Sigmoid colon (tissue), 7 donors: ENCODE measurements around the gene SAA1. TPM values are rescaled to one million over a fixed set of nuclear protein-coding genes. Genes with fewer than 3 reads are reported as not detected.
A peak's percentile ranks its signal among the peaks of the same experiment; 100 is the strongest.

Experiments used
- DNase-seq: peaks from one replicate; pipeline ENCODE4 v3.0.0-alpha.2; 2019
- H3K27ac ChIP-seq, 4 donors: fragments of 200-600 bp; sonication (generic); one replicate each; pipeline ENCODE4 v1.5.1; 2016 to 2019; ENCODE audit warnings: mild to moderate bottlenecking in 1 of 4
- H3K27me3 ChIP-seq, 3 donors: fragments of 200-600 bp; sonication (generic); one replicate each; pipeline ENCODE4 v1.5.1; 2019; ENCODE audit warnings: mild to moderate bottlenecking in 1 of 3
- H3K36me3 ChIP-seq, 4 donors: fragments of 200-600 bp; sonication (generic); one replicate each; pipeline ENCODE4 v1.5.1; 2016 to 2019
- H3K4me1 ChIP-seq, 4 donors: fragments of 200-600 bp; sonication (generic); one replicate each; pipeline ENCODE4 v1.5.1; 2017 to 2019
- H3K4me3 ChIP-seq, 4 donors: fragments of 200-600 bp; sonication (generic); one replicate each; pipeline ENCODE4 v1.5.1; 2017 to 2019; ENCODE audit warnings: mild to moderate bottlenecking in 2 of 4, moderate library complexity in 1 of 4
- H3K9me3 ChIP-seq, 4 donors: fragments of 200-600 bp in 3 of 4; sonication (generic) in 3 of 4; one replicate each; pipeline versions ENCODE4 v1.5.1 to v1.6.1; 2013 to 2019
- CTCF ChIP-seq, 4 experiments: fragments of 450-650 bp in 3 of 4; fragments of 200-600 bp in 1 of 4; IDR thresholded peaks; one replicate each; pipeline ENCODE4 v1.5.1; 2016 to 2019; ENCODE audit warnings: antibody characterized with exemption in 4 of 4, mild to moderate bottlenecking in 3 of 4, moderate library complexity in 2 of 4
- EP300 ChIP-seq, 4 donors: sonication (generic); formaldehyde crosslinking; IDR thresholded peaks; one replicate each; pipeline ENCODE4 v1.6.1; 2017; ENCODE audit warnings: antibody characterized with exemption in 4 of 4
- POLR2A ChIP-seq, 2 donors: fragments of 450-650 bp; IDR thresholded peaks; one replicate each; pipeline ENCODE4 v1.6.1; 2016; ENCODE audit warnings: antibody characterized with exemption in 2 of 2, mild to moderate bottlenecking in 2 of 2, moderate library complexity in 2 of 2
- POLR2AphosphoS5 ChIP-seq, 4 donors: sonication (generic); formaldehyde crosslinking; IDR thresholded peaks; one replicate each; pipeline ENCODE4 v1.6.1; 2017; ENCODE audit warnings: antibody characterized with exemption in 4 of 4
- WGBS, 2 donors: extraction: QIAGEN DNeasy Blood & Tissue Kit; methylation state at CpG; one replicate each; pipeline ENCODE4 v1.1.7; 2013; 5-methylcytosine and 5-hydroxymethylcytosine counted together
- intact Hi-C: fragments of 100-400 bp; cut with DNase I; formaldehyde crosslinking; loops from one replicate; pipeline ENCODE4 v1.15.1; 2023
- polyA plus RNA-seq, 3 donors: library from polyadenylated mRNA; stranded (reverse); fragments of 200-250 nt; gene quantifications; one replicate each; pipeline ENCODE4 v1.2.3, GENCODE V29; 2013
- total RNA-seq, 4 donors: library from RNA; depleted of rRNA; stranded (reverse); fragments of >200 nt; gene quantifications; one replicate each; pipeline ENCODE4 v1.1.0, GENCODE V29; 2016
- donor health status: healthy with polysubstance abuse.
- donor health status: Bipolar disorder and iron deficiency.
- donor health status: healthy.

The SAA1 gene
- total and polyA plus RNA-seq, 7 donors, result 1.6 to 250 (median 8.5) TPM; not detected in 1

- Histone ChIP-seq H3K4me3 (no peak overlapping the region), H3K27ac (no peak overlapping the region), H3K9me3 (no peaks in the 10 kb centered on the region), H3K4me1 (peaks cover 0 to 12% (median 6%) of the 10 kb centered on the region in 4 donors), H3K27me3 (no peaks in the 10 kb centered on the region), H3K36me3 (peaks cover 3 to 55% (median 25%) of the 10 kb centered on the region in 4 donors)
- 71 to 80% methylated on average over 6 of the region's 6 CpGs for WGBS, 2 donors
- DNase-seq, result no peak
- intact Hi-C loops, result no loop called here
- TF ChIP-seq POLR2A (IDR thresholded peaks at IDR 0.05) (no peak), EP300 (IDR thresholded peaks at IDR 0.05) (no peak), CTCF (IDR thresholded peaks at IDR 0.05) (no peak), POLR2AphosphoS5 (IDR thresholded peaks at IDR 0.05) (no peak)
Measured at GRCh38 chr11:18310800-18311340, 44.8 kb downstream of the SAA1 start.

GRCh38 chr11:18312012-18312411 is 45.9 kb downstream of the SAA1 start:
- no peak for DNase-seq
- Histone ChIP-seq H3K27me3 (no peaks in the 10 kb centered on the region), H3K4me3 (no peak overlapping the region), H3K4me1 (peaks cover 0 to 12% (median 6%) of the 10 kb centered on the region in 4 donors), H3K36me3 (peaks cover 3 to 51% (median 17%) of the 10 kb centered on the region in 4 donors), H3K9me3 (no peaks in the 10 kb centered on the region), H3K27ac (peak overlapping the region in 3 of 4 donors; percentile 20 to 66 (median 35))
- TF ChIP-seq CTCF (IDR thresholded peaks at IDR 0.05), result no peak
- TF ChIP-seq EP300 (IDR thresholded peaks at IDR 0.05), result no peak
- TF ChIP-seq POLR2AphosphoS5 (IDR thresholded peaks at IDR 0.05), result no peak
- no peak for TF ChIP-seq POLR2A (IDR thresholded peaks at IDR 0.05)
- WGBS, 2 donors, result 65 to 89% methylated on average over 3 of the region's 3 CpGs
- intact Hi-C loops, result no loop called here

- Histone ChIP-seq H3K4me3 (no peak overlapping the region), H3K27me3 (no peaks in the 10 kb centered on the region), H3K27ac (peak overlapping the region in 2 of 4 donors; percentile 35 to 66), H3K4me1 (peaks cover 0 to 12% (median 6%) of the 10 kb centered on the region in 4 donors), H3K36me3 (peaks cover 3 to 43% (median 15%) of the 10 kb centered on the region in 4 donors), H3K9me3 (no peaks in the 10 kb centered on the region)
- intact Hi-C loops, result no loop called here
- TF ChIP-seq POLR2AphosphoS5 (IDR thresholded peaks at IDR 0.05) (no peak), CTCF (IDR thresholded peaks at IDR 0.05) (no peak), EP300 (IDR thresholded peaks at IDR 0.05) (no peak), POLR2A (IDR thresholded peaks at IDR 0.05) (no peak)
- 81 to 82% methylated on average over 2 of the region's 2 CpGs for WGBS, 2 donors
- no peak for DNase-seq
Measured at GRCh38 chr11:18312663-18313420, 46.8 kb downstream of the SAA1 start.

GRCh38 chr11:18313965-18314763 is 48.1 kb downstream of the SAA1 start:
- intact Hi-C loops, result no loop called here
- no peak for DNase-seq

More at GRCh38 chr11:18313965-18314763, 48.1 kb downstream of the SAA1 start:
- H3K9me3 ChIP-seq, result no peaks in the 10 kb centered on the region
- H3K27me3 ChIP-seq, result no peaks in the 10 kb centered on the region
- 77 to 81% methylated on average over 10 of the region's 10 CpGs for WGBS, 2 donors
- H3K36me3 ChIP-seq, result peaks cover 0 to 30% (median 11%) of the 10 kb centered on the region in 4 donors
- TF ChIP-seq POLR2A (IDR thresholded peaks at IDR 0.05) (no peak), CTCF (IDR thresholded peaks at IDR 0.05) (no peak), POLR2AphosphoS5 (IDR thresholded peaks at IDR 0.05) (no peak), EP300 (IDR thresholded peaks at IDR 0.05) (no peak)
- no peak overlapping the region for H3K4me3 ChIP-seq
- H3K4me1 ChIP-seq, result peaks cover 0 to 12% (median 6%) of the 10 kb centered on the region in 4 donors
- H3K27ac ChIP-seq, result no peak overlapping the region
